C4-2B (cell line): ENCODE results near the gene PRADC1.

Source experiments
- ZFX ChIP-seq: fragments of 450-650 bp; IDR thresholded peaks from 2 replicates; pipeline ENCODE4 v1.6.1; 2017
- TF ChIP-seq, protein P1 (sequence below): fragments of 450-650 bp; conservative IDR thresholded peaks from 2 replicates; pipeline ENCODE4 v1.5.1; 2017; ENCODE audit warnings: mild to moderate bottlenecking

DNA sequence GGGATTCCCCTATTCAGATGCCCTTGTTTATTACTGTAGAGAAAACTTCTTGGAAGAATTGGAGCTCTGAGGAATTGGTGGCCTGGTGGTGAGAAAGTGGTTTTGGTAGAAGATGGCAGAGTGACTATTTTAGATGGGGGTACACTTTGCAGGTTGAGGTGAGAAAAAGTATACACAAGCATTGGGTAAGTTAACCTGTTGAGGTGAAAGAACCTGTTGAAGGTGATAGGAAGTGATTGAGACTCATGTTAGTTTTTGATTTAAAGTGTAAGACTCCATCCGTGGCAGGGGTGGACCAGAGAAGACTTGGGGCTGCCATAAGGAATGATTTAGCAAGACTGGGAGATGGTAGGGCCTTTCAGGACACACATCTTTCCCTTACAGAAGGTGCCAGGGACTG lies 4.1 kb upstream of the PRADC1 start:
- TF ChIP-seq, protein P1, sequence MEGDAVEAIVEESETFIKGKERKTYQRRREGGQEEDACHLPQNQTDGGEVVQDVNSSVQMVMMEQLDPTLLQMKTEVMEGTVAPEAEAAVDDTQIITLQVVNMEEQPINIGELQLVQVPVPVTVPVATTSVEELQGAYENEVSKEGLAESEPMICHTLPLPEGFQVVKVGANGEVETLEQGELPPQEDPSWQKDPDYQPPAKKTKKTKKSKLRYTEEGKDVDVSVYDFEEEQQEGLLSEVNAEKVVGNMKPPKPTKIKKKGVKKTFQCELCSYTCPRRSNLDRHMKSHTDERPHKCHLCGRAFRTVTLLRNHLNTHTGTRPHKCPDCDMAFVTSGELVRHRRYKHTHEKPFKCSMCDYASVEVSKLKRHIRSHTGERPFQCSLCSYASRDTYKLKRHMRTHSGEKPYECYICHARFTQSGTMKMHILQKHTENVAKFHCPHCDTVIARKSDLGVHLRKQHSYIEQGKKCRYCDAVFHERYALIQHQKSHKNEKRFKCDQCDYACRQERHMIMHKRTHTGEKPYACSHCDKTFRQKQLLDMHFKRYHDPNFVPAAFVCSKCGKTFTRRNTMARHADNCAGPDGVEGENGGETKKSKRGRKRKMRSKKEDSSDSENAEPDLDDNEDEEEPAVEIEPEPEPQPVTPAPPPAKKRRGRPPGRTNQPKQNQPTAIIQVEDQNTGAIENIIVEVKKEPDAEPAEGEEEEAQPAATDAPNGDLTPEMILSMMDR = no peak
- no peak for TF ChIP-seq ZFX
